ENCODE data around the gene PLXNB2. TPM values are rescaled to one million over a fixed set of nuclear protein-coding genes. Genes with fewer than 3 reads are reported as not detected.

PLXNB2 gene
- total RNA-seq, 4 donors from 2014 or later: 8.0 to 11.8 (median 9.0) TPM

DNA sequence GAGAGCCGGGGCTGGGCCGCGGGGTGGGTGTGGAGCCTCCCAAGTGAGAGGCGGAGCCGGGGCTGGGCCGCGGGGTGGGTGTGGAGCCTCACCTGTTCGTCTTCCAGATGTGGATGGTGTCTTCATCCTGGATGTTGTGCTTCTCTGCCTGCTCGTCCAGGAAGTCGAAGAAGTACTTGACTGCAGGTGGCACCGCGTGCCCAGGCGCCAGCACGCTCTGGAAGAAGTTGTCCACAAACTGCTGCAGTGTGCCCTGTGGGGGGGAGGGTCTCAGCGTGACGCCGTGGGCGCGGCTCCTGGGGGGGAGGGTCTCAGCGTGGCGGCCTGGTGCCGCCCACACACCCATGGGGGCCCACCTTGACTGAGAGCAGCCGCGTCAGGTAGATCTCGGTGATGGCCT is 29.7 kb downstream of the PLXNB2 start:
- Histone ChIP-seq H3K27me3 (no peaks in the 10 kb centered on the region), H3K9me3 (no peaks in the 10 kb centered on the region), H3K36me3 (peaks cover 0 to 9% of the 10 kb centered on the region in 2 donors), H3K4me3 (no peak overlapping the region), H3K4me1 (peaks cover 0 to 4% of the 10 kb centered on the region in 2 donors), H3K27ac (no peak overlapping the region)
- intact Hi-C loops (cut with DNase I; ENCODE audit: low total_unique reads): loop anchor here (5.0 kb wide), 1 partner anchor 50 kb away; the partner anchor contains the start of gene DENND6B
- in situ Hi-C loops (cut with MboI; ENCODE audit: low sequenced_read_pairs in 4 of 4): loop anchor here in 2 of 4 donors (10.0 kb wide), 1 partner anchor 47 kb away; the partner anchor contains the start of gene DENND6B (in 2 of the 2)
- DNase-seq (no peak), ATAC-seq (no peak)
- no peak for TF ChIP-seq CTCF (IDR thresholded peaks at IDR 0.05 in 4 of 5, conservative IDR thresholded peaks at IDR 0.05 in 1 of 5)
- no peak for TF ChIP-seq POLR2A (IDR thresholded peaks at IDR 0.05)

- no peak overlapping the region for H3K4me3 ChIP-seq
- peaks cover 4 to 12% of the 10 kb centered on the region in 2 donors for H3K4me1 ChIP-seq
- in situ Hi-C loops (cut with MboI; ENCODE audit: low sequenced_read_pairs in 4 of 4): loop anchor here in 2 of 4 donors (10.0 kb wide), 1 partner anchor 49 kb away; the partner anchor contains the start of gene DENND6B (in 2 of the 2)
- peaks cover 2 to 7% (median 4%) of the 10 kb centered on the region in 3 donors for H3K27me3 ChIP-seq
- intact Hi-C loops (cut with DNase I; ENCODE audit: low total_unique reads): loop anchor here (5.0 kb wide), 1 partner anchor 51 kb away; the partner anchor contains the start of gene DENND6B
- no peak overlapping the region for H3K27ac ChIP-seq
- no peak for TF ChIP-seq POLR2A (IDR thresholded peaks at IDR 0.05)
- peak in 2 of 5 experiments; percentile 28 to 46 for TF ChIP-seq CTCF (IDR thresholded peaks at IDR 0.05 in 4 of 5, conservative IDR thresholded peaks at IDR 0.05 in 1 of 5)
- DNase-seq: no peak
- peak; percentile 6 to 40 for ATAC-seq
- no peaks in the 10 kb centered on the region for H3K9me3 ChIP-seq
- H3K36me3 ChIP-seq: peaks cover 0 to 6% of the 10 kb centered on the region in 2 donors
Measured at GRCh38 chr22:50276143-50276542, 31.3 kb downstream of the PLXNB2 start.

DNA sequence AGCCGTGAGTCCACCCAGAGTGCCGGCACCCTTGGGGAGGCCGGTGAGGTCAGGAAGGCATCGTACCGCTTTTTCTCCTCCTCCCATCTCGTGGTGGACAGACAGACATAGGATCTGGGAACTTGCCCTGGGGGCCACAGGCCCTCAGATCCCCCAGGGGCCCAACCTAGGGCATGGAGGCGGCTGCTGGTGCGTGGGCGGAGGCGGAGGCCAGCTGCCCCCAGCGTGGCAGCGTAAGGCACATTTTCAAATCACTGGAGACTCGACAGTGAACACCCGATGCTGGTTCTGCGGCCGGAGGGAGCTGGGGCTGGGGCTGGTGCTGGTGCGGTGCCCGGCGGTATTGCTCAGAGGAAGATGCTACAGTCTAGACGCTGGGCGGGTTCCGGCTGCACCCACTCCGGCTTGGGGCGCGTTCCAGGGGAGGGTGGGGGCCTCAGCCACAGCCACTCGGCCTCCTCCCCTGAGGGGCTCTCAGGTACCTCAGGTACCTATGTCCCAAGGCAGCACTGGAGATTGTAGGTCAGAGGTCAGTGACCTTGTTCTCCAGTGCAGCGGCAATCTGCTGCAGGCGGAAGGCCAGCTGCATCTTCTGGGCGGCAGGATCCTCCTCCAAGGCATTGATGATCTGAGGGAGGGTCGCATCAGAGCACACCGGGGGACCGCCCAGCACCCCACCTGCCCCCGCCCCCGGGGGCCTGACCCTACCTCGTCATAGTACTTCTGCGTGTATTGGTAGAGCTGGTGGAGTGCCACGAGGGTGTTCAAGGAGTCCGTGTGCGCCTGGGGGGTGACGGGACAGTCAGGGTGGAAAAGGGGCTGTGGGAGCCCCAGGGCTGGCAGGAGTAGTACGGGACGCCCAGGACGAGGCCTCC is 32.0 kb downstream of the PLXNB2 start:
- intact Hi-C loops (cut with DNase I; ENCODE audit: low total_unique reads): loop anchor here (2.0 to 5.0 kb wide), 2 partner anchors 52 to 67 kb away; partner anchors contain the start of genes DENND6B and PPP6R2
- in situ Hi-C loops (cut with MboI; ENCODE audit: low sequenced_read_pairs in 4 of 4): loop anchor here in 2 of 4 donors (10.0 kb wide), 1 partner anchor 49 kb away; the partner anchor contains the start of gene DENND6B (in 2 of the 2)
- DNase-seq (no peak), ATAC-seq (no peak)
- peaks cover 4 to 8% (median 7%) of the 10 kb centered on the region in 3 donors for H3K27me3 ChIP-seq
- no peaks in the 10 kb centered on the region for H3K9me3 ChIP-seq
- no peak overlapping the region for H3K27ac ChIP-seq
- no peak for TF ChIP-seq POLR2A (IDR thresholded peaks at IDR 0.05)
- TF ChIP-seq CTCF (IDR thresholded peaks at IDR 0.05 in 4 of 5, conservative IDR thresholded peaks at IDR 0.05 in 1 of 5): no peak
- H3K36me3 ChIP-seq: peaks cover 0 to 3% of the 10 kb centered on the region in 2 donors
- H3K4me1 ChIP-seq: peaks cover 11 to 20% of the 10 kb centered on the region in 2 donors
- H3K4me3 ChIP-seq: no peak overlapping the region

- Histone ChIP-seq H3K4me1 (peaks cover 12 to 20% of the 10 kb centered on the region in 2 donors), H3K27me3 (peaks cover 4 to 8% (median 7%) of the 10 kb centered on the region in 3 donors), H3K4me3 (no peak overlapping the region), H3K36me3 (peaks cover 0 to 3% of the 10 kb centered on the region in 2 donors), H3K9me3 (no peaks in the 10 kb centered on the region), H3K27ac (no peak overlapping the region)
- intact Hi-C loops (cut with DNase I; ENCODE audit: low total_unique reads) (loop anchor here (2.0 to 5.0 kb wide), 2 partner anchors 53 to 68 kb away; partner anchors contain the start of genes DENND6B and PPP6R2), in situ Hi-C loops (cut with MboI; ENCODE audit: low sequenced_read_pairs in 4 of 4) (loop anchor here in 2 of 4 donors (10.0 kb wide), 1 partner anchor 50 kb away; the partner anchor contains the start of gene DENND6B (in 2 of the 2))
- ATAC-seq (no peak), DNase-seq (no peak)
- no peak for TF ChIP-seq CTCF (IDR thresholded peaks at IDR 0.05 in 4 of 5, conservative IDR thresholded peaks at IDR 0.05 in 1 of 5)
- no peak for TF ChIP-seq POLR2A (IDR thresholded peaks at IDR 0.05)
Measured at GRCh38 chr22:50274771-50275170, 32.7 kb downstream of the PLXNB2 start.

All from gastrocnemius medialis (tissue), 4 donors.